Measurements from ENCODE around the gene CCR3. TPM values are rescaled to one million over a fixed set of nuclear protein-coding genes. Genes with fewer than 3 reads are reported as not detected.

Gene CCR3
- total RNA-seq, 4 donors from 2014 or later: not detected

GRCh38 chr3:46277476-46277875 is 35.2 kb downstream of the CCR3 start:
- Histone ChIP-seq H3K9me3 (peaks cover 0 to 19% (median 0%) of the 10 kb centered on the region in 3 donors), H3K4me3 (no peak overlapping the region), H3K27ac (no peak overlapping the region), H3K4me1 (no peaks in the 10 kb centered on the region), H3K36me3 (no peaks in the 10 kb centered on the region), H3K27me3 (no peaks in the 10 kb centered on the region)
- ATAC-seq: no peak
- TF ChIP-seq POLR2A (IDR thresholded peaks at IDR 0.05) (no peak), CTCF (IDR thresholded peaks at IDR 0.05) (no peak), POLR2AphosphoS5 (IDR thresholded peaks at IDR 0.05) (no peak), EP300 (IDR thresholded peaks at IDR 0.05) (no peak)
- WGBS, 2 donors (ENCODE audit: low coverage in 1 of 2): 57% methylated on average over 2 of the region's 2 CpGs; no CpG with 5 or more reads in 1 of the 2 donors

- no peak for ATAC-seq
- no peak for TF ChIP-seq POLR2AphosphoS5 (IDR thresholded peaks at IDR 0.05)
- no peak for TF ChIP-seq POLR2A (IDR thresholded peaks at IDR 0.05)
- TF ChIP-seq CTCF (IDR thresholded peaks at IDR 0.05): no peak
- no peak for TF ChIP-seq EP300 (IDR thresholded peaks at IDR 0.05)
- Histone ChIP-seq H3K27ac (no peak overlapping the region), H3K36me3 (no peaks in the 10 kb centered on the region), H3K9me3 (peaks cover 0 to 19% (median 0%) of the 10 kb centered on the region in 3 donors), H3K4me1 (no peaks in the 10 kb centered on the region), H3K27me3 (no peaks in the 10 kb centered on the region), H3K4me3 (no peak overlapping the region)
- 93 to 100% methylated on average over 2 to 3 of the region's 3 CpGs for WGBS, 2 donors (ENCODE audit: low coverage in 1 of 2)
Observed at GRCh38 chr3:46278816-46279672, 36.8 kb downstream of the CCR3 start.

GRCh38 chr3:46280105-46280797 is 38.0 kb downstream of the CCR3 start:
- no peaks in the 10 kb centered on the region for H3K27me3 ChIP-seq
- TF ChIP-seq POLR2AphosphoS5 (IDR thresholded peaks at IDR 0.05) (no peak), EP300 (IDR thresholded peaks at IDR 0.05) (no peak), CTCF (IDR thresholded peaks at IDR 0.05) (no peak)
- H3K4me1 ChIP-seq: no peaks in the 10 kb centered on the region
- peaks cover 0 to 19% (median 0%) of the 10 kb centered on the region in 3 donors for H3K9me3 ChIP-seq
- no peak overlapping the region for H3K4me3 ChIP-seq
- H3K36me3 ChIP-seq: no peaks in the 10 kb centered on the region
- WGBS, 2 donors (ENCODE audit: low coverage in 1 of 2): 51 to 81% methylated on average over 2 to 5 of the region's 5 CpGs
- H3K27ac ChIP-seq: no peak overlapping the region
- ATAC-seq: no peak

- Histone ChIP-seq H3K4me1 (no peaks in the 10 kb centered on the region), H3K9me3 (peaks cover 0 to 19% (median 0%) of the 10 kb centered on the region in 3 donors), H3K36me3 (no peaks in the 10 kb centered on the region), H3K4me3 (no peak overlapping the region), H3K27me3 (no peaks in the 10 kb centered on the region), H3K27ac (no peak overlapping the region)
- TF ChIP-seq POLR2A (IDR thresholded peaks at IDR 0.05): no peak
- TF ChIP-seq CTCF (IDR thresholded peaks at IDR 0.05): no peak
- no peak for TF ChIP-seq EP300 (IDR thresholded peaks at IDR 0.05)
- TF ChIP-seq POLR2AphosphoS5 (IDR thresholded peaks at IDR 0.05): no peak
- 50 to 93% methylated on average over 1 of the region's 1 CpG for WGBS, 2 donors (ENCODE audit: low coverage in 1 of 2)
- no peak for ATAC-seq
Observed at GRCh38 chr3:46281551-46281950, 39.3 kb downstream of the CCR3 start.

Data from gastroesophageal sphincter (tissue), 4 donors.